HG03565 (cell line): ENCODE data around the gene MYRIP.
A peak's percentile ranks its signal among the peaks of the same experiment; 100 is the strongest.
"Not testable (repeated sequence)": the region's sequence is repeated elsewhere in the genome, so short reads cannot be mapped to it uniquely, and the experiment has no call there.

ENCODE experiments used
- ATAC-seq: cut with Tn5 transposase; IDR thresholded peaks from one replicate; pipeline ENCODE4 v1.9.1; 2021; ENCODE audit warnings: mild to moderate bottlenecking, moderate library complexity; ENCODE audit not compliant: unreplicated experiment

Gene MYRIP

DNA sequence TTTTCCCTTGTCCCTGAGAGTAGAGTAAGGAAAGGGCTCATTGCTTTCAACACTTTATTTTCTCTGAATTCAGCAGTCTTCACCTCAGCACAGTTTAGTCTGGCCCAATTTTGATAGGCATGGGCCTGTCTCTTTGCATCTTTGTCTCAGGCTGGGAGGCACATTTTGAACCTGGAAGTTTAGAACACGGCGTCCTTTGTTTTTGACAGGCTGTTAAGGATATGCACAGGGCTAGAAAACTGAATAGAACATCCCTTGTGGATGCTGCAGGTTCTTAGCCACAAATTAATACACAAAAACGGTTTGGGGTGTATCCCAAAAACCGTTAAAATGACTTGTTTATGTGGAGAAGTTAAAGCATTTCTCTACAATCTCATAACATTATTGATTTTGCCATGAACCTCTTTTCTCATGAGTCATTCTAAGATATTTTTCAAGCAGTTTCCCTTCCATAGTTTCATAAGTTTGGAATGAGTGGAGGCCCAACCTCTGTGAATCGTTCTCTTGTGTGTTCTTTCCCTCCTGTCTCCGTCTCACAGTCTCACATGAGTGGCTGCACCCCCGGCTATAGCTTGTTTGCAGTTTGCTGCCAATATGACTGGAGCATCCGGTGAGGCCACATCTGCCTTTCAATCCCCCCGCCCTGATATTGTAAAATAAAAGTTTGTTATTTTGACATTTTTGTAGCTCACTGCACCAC lies 307.2 kb downstream of the MYRIP start:
- ATAC-seq, result no peak

DNA sequence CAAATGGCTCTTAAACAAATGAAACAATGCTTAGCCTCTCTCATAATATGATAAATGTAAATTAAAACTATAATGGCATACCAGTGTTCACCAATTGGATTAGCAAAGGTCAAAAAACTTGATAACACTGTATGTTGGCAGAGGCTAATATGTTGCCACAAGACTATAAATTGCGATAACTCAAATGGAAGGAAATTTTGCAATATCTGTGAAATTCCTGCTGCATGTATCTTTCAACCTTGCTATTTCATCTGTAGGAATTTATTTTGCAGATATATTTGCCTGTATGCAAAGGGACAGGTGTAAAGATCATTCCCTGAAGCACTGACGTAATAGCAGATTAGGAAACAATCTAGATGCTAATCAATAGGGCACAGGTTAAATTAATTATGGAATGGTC lies 308.7 kb downstream of the MYRIP start:
- no peak for ATAC-seq

DNA sequence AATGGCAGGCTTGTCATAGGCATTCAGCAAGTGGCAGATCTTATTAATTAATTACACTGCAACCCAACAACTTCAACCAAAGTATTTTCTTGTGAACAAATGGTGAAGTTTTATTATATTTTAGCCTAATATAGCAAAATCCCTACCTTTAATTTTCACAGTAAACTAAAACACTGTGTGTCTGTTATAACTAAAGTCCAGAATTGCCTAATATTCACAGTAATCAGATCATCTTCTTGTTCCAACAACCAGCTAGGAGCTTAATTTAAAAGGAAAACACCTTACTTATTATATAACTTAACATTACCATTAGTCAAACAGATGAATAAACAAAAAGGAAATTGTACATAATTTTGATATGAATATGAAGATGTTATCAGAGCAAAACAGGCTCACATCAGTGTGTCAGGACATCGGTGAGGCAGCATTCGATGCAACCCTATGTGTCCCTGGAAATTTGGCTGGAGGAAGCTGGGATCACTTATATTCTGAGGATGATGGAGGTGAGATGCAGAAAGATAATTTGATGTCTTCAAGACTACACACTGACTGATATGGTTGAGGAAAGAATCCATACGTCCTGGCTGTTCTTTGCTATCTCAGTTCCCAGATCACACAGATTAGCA lies 310.8 kb downstream of the MYRIP start:
- ATAC-seq, result no peak

DNA sequence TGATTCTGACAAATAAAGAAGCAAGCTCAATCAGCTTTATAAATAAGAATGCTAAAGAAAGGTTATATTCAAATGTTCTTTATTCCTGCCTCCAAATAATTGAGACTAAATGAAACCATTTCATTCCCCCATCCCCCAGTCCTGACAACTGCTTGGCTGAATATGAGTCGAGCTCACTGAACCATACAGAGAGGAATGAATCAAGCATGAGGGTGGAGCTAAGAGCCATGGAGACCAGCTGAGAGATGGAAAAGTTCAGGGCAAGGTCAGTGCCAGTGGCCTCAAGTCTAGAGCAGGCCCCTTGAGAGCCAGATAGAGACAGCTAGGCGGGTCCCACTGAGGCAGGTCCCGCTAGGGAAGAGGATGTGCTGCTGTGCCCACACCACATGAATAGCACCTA lies 311.4 kb downstream of the MYRIP start:
- peak; percentile 54 for ATAC-seq

DNA sequence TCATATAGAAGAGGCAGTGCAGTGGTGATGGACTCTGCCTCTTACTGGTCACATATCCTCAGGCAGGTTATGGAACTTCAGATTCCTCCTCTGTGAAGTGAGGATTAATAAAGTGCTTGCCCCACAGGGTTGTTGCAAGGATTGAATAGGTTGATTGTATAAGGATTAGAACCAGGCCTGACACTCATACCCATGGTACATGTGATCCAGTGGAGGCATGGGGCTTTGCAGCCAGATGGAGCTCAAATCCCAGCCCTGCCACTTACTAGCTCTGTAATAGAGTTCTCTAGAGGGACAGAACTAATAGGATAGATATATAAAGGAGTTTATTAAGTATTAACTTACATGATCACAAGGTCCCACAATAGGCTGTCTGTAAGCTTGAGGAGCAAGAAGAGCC lies 315.5 kb downstream of the MYRIP start:
- ATAC-seq, result no peak

DNA sequence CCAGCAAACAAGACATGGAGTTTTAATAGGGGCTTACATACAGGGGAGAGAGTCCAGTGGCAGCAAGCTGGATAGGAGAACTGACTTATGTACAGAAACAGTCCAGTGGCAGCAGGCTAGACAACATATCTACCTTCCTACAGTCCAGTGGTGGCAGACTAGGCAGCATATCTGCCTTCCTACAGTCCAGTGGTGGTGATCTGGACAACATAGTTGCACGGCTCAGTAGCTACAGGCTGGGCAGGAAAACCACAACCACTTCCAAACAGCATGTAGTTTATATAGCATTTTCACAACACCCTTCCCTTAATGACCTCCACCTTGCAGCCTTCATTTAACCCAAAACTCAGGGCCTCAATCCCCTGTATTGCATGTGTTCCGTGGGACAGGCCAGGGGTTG lies 318.8 kb downstream of the MYRIP start:
- ATAC-seq, result no peak

DNA sequence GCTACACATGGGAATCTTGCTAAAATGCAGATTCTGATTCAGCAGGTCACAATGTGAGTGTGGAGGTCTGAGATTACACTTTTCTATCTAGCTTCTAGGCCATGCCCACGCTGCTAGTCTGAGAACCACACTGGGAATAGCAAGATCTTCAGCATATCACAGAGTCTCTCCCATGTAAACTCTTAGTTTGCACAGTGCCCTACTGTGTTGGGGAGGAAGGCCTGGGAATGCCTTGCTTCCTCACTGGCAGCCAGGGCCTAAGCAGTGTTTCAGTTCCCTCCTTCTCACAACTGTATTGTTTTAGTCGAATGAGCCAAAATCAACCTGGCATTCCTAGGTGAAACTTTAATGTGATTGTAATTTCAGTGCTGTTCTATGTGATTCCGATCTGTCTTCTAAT lies 320.1 kb downstream of the MYRIP start:
- ATAC-seq, result no peak

DNA sequence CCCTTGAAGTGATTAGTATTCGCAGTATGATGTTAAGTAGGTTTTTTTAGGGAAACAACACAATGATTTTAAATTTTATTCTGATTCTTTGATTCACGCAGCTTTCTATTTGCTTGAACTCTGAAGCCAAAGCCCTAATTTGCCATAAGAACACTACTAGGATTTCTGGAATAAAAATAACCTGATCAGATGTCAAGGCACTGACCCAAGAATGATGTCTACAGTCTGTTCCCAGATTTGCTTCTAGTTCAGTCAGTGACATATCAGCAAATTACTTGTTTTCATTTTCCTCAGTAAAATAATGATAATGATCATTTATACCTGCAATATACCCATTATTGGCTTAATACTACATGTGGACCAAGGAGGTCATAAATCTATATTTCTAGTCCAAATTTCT lies 320.6 kb downstream of the MYRIP start:
- ATAC-seq, result no peak

DNA sequence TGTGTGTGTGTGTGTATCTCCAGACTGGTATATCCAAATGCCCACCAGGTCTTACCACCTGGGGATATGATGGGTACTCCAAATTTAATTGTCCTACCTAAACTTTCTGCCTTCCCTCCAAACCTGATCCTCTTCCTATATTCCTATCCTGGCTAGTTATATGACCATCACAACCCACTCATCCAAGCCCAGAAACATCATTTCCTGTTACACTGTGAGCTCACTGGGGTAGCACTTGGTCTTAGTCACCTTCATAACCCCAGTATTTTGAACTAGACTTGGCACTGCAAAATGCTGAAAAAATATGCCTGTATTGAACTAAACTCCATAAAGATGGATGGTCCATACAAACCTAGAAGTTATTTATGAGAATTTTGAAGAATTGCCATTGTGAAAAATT lies 321.3 kb downstream of the MYRIP start:
- ATAC-seq, result no peak

DNA sequence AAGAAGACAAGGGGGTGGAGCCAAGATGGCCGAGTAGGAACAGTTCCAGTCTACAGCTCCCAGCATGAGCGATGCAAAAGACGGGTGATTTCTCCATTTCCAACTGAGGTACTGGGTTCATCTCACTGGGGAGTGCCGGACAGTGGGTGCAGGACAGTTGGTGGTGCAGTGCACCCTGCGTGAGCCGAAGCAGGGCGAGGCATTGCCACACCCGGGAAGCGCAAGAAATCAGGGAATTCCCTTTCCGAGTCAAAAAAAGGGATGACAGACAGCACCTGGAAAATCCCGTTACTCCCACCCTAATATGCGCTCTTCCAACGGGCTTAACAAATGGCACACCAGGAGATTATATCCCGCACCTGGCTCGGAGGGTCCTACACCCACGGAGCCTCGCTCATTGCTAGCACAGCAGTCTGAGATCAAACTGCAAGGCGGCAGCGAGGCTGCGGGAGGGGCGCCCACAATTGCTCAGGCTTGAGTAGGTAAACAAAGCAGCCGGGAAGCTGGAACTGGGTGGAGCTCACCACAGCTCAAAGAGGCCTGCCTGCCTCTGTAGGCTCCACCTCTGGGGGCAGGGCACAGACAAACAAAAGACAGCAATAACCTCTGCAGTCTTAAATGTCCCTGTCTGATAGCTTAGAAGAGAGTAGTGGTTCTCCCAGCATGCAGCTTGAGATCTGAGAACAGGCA lies 324.6 kb downstream of the MYRIP start:
- ATAC-seq, result not testable (repeated sequence)

DNA sequence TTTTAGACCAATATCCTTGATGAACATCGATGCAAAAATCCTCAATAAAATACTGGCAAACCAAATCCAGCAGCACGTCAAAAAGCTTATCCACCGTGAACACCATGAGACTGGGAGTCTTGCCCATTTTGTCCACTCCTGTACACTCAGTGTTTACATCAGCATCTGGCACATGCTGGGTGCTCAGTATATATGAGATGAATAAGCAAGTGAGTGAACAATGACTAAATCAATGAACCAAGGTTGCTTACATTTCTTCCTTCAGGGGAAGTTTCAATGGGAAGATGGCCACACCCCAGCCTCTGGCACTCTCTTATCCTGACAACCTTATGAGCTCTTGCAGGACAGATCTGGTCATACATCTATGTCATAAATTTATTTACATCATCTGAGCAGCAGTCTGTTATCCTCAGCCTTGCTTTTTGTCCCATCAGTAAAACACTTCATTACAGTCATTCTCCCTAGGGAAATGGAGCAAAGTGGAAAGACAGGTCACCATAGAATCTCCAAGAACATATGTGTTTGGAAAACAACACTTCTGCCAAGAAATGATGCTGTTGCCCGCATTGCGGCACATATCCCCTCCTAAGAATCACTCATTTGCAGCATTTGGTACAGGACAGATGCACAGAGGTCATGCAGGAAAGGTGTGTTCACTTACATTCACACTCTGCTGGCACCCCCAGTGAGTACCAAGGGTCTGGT lies 328.3 kb downstream of the MYRIP start:
- ATAC-seq, result no peak

DNA sequence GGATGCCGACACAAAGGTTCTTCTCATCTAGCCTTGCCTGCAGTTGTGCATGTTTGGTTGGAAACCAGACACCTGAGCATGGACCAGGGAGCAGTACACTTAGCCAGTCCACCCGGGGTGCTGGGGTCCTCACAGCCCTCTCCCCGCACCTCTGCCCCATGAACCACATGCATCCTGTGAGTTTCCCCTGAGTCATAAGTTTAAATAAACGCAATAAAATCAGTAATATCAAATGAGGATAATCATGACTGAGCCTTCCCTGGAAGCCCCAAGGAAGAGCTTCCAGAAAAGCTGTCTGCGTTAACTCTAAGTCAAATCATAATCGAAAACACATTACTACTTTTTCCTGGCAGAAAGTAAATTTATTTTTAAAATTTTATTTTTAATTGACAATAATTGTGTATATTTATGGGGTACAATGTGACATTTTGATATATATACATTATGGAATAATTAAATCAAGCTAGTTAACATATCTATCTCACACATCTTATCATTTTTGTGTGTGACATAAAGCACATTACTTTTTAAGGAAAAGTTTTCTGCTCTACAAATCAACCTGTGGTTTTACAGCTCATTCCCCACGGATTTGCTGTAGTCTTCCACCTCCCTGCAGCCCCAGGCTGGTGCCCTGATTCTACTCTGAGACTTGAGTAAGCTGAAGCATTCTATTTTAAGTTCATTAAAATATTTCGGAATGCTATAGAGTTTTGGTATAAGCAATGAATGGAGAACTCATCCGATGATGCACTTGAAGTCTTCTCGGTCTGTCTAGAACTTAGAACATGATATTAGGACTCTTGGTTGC lies 334.1 kb downstream of the MYRIP start:
- ATAC-seq, result no peak

DNA sequence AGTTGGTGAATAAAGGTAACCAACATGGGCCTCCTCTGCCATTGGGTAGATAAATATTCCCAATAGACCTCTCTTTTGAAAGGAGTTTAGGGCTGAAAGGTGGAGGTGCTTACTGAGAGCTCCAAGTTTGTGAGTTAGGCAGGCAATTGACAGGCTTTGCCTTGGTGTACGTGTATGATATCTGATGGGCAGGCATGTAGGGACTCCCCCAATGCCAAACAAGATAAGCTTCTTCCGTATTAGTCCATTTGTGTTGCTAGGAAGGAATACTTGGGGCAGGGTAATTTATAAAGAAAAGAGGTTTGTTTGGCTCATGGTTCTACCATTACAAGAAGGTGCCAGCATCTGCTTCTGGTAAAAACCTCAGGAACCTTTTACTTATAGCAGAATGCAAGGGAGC lies 339.4 kb downstream of the MYRIP start:
- no peak for ATAC-seq

DNA sequence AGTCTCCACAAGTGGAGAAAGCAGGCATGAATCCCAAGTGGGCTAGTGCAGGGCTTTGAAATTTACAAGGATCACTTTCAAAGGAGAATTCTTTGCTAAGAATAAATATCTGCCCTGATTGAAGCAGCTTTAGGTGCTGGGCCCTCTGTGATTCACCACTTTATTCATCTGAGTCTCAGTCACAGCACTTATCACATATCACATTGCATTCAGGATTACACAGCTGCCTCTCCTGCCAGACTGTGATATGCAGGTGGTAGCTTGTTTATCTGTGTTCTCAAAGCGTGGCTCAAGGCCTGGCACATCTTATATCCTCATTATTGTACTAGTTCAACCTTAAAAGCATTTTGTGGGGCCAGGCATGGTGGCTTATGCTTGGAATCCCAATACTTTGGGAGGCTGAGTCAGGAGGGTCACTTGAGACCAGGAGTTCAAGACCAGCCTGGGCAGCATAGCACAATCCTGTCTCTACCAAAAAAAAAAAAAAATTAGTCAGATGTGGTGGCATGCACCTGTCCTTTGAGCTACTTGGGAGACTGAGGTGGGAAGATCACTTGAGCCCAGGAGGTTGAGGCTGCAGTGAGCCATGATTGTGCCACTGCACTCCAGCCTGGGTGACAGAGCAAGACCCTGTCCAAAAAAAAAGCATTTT lies 343.2 kb downstream of the MYRIP start:
- no peak for ATAC-seq

DNA sequence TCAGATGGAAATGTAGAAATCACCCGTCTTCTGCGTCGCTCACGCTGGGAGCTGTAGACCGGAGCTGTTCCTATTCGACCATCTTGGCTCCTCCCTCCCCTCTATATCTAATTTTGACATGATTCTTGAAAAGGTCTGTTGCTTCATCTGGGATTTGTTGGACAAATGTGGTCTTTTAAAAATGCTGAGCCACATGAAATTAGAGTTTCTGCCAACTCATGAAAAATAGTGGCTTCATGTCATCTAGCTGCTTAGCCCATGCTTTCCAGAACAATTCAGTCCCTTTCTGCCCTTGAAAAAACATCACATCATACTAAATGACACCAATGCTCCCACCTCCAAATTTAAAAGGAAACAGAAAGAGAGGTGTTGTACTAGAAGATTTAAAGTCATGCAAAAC lies 351.5 kb downstream of the MYRIP start:
- ATAC-seq, result no peak

DNA sequence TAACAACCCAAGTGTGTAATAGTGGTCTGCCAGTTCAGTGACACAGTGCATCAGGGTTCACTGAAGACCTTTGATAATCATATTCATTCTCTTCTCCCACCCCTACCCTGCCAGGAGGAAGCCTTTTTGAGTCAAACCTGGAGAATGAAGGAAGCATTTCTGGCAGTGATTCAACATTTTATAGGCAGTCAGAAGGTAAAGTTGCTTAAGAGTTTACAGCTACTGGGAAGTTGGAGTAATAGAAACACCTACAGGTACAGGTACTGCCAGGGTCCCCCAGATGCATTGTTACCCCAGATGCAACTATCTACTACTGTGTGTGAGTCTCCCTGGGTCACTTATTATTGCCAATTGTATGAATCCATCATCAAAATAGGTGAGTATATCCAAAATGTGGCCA lies 353.2 kb downstream of the MYRIP start:
- ATAC-seq, result no peak

DNA sequence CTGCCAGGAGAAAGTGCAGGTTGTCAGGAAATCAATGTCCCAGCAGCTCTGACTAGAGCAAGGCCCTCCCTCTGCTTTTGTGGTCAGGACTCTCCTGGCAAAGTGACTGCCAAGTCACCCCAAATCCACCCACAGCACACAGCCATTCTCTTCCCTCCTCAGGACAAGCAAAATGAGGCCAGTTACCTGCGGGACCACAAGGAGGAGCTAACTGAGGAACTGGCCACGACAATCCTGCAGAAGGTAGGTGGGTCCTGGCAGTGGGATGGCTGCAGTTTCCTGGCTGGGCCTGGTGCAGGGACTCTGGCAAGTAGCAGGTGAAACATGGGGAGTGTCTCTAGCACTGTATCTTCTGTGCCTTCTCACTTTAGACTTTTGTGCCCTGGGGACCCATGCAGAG lies 357.6 kb downstream of the MYRIP start:
- ATAC-seq, result no peak

DNA sequence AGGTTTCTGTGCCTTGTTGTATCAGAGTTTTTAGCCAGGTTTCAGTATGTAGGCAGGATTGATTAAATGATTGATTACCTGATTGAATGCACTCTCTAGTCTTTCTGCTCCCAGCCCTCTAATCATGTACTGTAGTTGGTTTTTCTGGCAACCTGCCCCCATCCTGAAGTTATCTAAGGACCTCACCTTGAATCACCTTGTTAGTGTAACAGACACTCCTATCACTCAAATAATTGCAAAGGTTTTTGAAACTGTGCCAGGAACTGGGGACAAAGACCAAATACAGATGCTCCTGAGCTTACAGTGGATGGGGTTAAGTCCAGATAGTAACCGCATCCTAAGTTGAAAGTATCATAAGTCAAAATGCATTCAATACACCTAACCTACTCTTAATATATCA lies 358.5 kb downstream of the MYRIP start:
- ATAC-seq, result no peak

DNA sequence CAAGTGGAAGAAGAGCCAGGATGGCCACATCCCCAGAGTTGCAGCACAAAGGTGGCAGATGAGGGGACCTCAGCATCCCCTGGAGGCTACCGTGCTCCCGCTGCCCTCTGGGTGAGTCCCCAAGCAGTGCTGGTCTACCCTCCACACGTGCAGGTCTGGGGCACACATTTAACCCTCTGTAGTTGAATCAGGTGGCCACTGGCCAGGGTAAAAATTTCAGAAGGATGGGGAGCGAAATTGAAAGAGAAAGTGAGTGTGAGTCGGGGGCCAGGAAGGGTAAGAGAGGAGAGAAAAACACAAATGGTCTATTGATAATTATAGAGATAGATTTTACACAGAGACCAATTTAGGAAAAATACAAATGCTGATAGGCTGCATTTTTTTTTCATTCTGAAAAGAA lies 360.6 kb downstream of the MYRIP start:
- ATAC-seq, result peak; percentile 23

DNA sequence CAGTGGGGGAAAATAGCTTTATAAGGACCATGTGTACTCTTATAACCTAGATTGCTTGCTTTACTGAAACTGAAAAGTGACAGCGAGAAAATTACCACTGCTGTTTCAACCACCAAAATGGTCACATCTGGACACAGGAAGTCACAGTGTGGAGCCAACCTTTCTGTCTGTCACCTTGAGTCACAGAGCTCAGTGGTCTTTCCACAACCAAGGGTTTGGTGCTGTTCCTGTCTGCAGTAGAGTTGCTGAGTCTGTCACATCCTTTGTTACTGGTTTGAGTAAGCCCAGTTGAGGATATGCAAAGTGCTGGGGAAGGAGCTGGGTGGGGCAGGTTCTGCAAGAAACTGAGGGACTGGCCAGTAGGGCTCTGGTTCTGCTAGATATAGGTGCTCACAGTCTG lies 361.0 kb downstream of the MYRIP start:
- ATAC-seq, result peak; percentile 97
